ENCODE data around the gene GPM6B. TPM values are rescaled to one million over a fixed set of nuclear protein-coding genes. Genes with fewer than 3 reads are reported as not detected.

Gene GPM6B
- total and polyA plus RNA-seq, 7 experiments from 2014 or later: 0.18 to 0.27 TPM; not detected in 5

DNA sequence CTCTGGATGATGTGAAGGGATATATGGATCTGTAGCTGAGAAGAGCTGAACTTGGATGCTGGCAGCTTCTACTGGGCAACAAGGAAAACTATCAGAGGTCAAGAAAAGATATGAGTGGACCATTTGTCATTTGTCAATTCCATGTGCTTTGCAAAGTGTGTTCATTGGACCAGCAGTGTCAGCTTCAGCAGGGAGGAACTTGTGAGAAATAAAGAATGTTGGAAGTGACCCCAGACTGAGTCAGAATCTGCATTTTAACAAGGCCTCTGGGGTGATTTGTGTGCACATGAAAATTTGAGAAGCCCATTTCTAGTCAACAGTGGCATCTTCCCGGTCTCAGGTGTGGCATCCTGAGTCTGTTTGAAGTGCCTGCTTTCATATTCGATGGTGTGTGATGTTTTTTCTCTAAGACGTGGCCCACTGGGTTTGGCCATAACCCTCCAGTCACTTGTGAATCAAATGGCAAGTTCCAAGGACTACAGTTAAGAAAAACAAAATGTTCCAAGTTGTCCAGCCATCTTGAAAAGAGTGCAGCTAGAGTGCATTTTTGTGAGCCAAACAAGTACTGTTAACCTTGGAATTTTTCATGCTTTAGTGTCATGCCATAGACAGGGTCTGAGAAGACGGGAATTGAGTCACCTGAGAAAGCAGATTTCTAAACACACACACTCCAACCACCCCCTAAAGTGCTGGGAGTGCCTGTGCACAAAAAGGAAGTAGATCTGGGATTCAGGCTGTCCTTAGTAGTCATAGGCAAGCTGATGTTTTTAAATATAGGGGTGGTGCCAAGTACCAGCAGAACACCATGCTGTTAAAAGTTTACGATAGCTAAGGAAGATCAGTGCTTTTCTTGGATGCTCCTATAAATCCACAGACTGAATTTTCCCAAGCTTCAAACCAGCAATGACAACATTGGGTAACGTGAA lies 26.4 kb downstream of the GPM6B start:
- H3K4me3 ChIP-seq (ENCODE audit: low read length): no peak overlapping the region
- H3K36me3 ChIP-seq (ENCODE audit: control insufficient read depth in 2 of 3, insufficient read depth in 3 of 3, low read length in 3 of 3): no peaks in the 10 kb centered on the region
- no peak overlapping the region for H3K4me3 Mint-ChIP-seq
- H3K4me1 ChIP-seq (ENCODE audit: control insufficient read depth in 2 of 2, insufficient read depth in 2 of 2, low read length in 2 of 2): no peaks in the 10 kb centered on the region
- H3K27ac ChIP-seq (ENCODE audit: low read depth, low read length): no peak overlapping the region
- H3K4me1 Mint-ChIP-seq: no peaks in the 10 kb centered on the region
- ATAC-seq (no peak), DNase-seq (no peak)
- H3K27ac Mint-ChIP-seq: no peak overlapping the region
- POLR2A ChIA-PET: no interaction called here
- CTCF ChIA-PET: no interaction called here
- H3K27me3 ChIP-seq (ENCODE audit: control insufficient read depth in 2 of 2, insufficient read depth in 2 of 2, low read length in 2 of 2): no peaks in the 10 kb centered on the region
- no peaks in the 10 kb centered on the region for H3K9me3 ChIP-seq (ENCODE audit: control insufficient read depth in 2 of 3, low read length in 3 of 3)
- intact Hi-C loops (cut with micrococcal nuclease): no loop called here
- H3K36me3 Mint-ChIP-seq: no peaks in the 10 kb centered on the region
- no peaks in the 10 kb centered on the region for H3K27me3 Mint-ChIP-seq
- peaks cover 0 to 2% (median 0%) of the 10 kb centered on the region in 11 donors for H3K9me3 Mint-ChIP-seq

DNA sequence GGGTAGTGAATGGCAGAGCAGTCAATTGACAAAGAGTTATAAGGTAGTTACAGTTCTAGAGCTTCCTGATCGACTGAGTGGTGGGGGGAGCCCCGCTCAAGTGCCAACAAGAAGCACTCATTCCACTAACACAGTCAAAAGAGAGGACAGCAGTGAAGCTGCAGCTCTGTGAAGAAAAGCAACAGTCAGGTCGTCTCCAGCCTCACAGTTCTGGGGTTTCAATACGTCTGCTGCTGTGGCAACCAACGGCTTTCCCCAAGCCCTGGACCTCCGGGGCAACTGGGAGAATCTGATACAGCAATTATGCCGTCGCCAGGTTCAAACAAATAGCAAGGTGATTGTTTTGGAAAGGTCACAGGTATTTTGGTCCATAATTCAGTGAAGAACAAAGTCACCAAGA lies 30.8 kb downstream of the GPM6B start:
- ChIA-PET POLR2A (no interaction called here), CTCF (no interaction called here)
- Mint-ChIP-seq H3K27ac (no peak overlapping the region), H3K4me1 (no peaks in the 10 kb centered on the region), H3K9me3 (peaks cover 0 to 2% (median 0%) of the 10 kb centered on the region in 11 donors), H3K4me3 (no peak overlapping the region), H3K27me3 (no peaks in the 10 kb centered on the region), H3K36me3 (no peaks in the 10 kb centered on the region)
- Histone ChIP-seq H3K27me3 (ENCODE audit: control insufficient read depth in 2 of 2, insufficient read depth in 2 of 2, low read length in 2 of 2) (no peaks in the 10 kb centered on the region), H3K27ac (ENCODE audit: low read depth, low read length) (no peak overlapping the region), H3K4me1 (ENCODE audit: control insufficient read depth in 2 of 2, insufficient read depth in 2 of 2, low read length in 2 of 2) (no peaks in the 10 kb centered on the region), H3K4me3 (ENCODE audit: low read length) (no peak overlapping the region), H3K36me3 (ENCODE audit: control insufficient read depth in 2 of 3, insufficient read depth in 3 of 3, low read length in 3 of 3) (no peaks in the 10 kb centered on the region), H3K9me3 (ENCODE audit: control insufficient read depth in 2 of 3, low read length in 3 of 3) (no peaks in the 10 kb centered on the region)
- DNase-seq (no peak), ATAC-seq (no peak)
- intact Hi-C loops (cut with micrococcal nuclease): no loop called here

DNA sequence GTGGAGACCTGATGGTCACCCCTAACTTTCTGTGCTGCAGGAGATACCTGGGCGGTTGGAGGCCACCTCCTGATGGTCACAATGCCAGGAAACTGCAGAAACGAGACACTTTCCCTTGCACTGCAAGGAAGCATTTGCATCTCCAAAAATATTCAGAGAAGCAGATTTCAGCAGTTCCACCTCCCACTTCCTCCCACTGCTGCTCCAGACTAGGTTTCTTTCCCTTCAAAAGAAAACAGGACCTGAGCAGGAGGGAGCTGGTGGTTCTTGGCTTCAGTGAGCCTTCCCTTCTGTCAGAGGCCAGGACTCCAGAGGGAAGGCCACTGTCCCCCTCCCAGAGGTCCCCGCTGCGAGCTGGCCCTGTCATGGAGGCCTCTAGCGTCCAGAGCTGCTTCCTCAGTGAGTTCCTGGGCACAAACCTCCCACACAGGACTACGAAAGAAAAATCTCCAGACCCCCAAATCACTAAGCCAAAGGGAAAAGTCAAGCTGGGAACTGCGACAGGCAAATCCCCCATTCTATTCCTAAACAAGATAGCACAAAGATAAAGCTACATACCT lies 35.9 kb downstream of the GPM6B start:
- peaks cover 0 to under 1% (median 0%) of the 10 kb centered on the region in 5 donors for H3K36me3 Mint-ChIP-seq
- CTCF ChIA-PET: no interaction called here

DNA sequence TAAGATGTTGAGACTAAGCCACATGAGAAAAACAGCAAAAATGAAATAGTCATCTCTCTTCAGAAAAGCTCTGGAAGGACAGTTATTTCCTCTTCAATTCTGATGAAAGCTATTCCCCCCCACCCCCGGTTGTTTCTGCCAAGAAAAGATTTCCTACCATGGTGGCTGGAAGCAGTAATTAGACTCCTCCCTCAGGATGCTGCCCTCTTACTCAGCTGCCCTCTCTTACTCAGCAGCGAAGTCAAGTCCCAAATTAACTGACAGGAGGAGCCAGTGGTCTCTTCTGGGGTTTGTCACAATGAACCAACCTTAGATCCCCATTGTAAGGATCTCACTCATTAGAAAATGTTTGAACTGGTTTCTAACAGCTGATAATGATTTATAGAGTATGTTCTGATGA lies 38.0 kb downstream of the GPM6B start:
- no peaks in the 10 kb centered on the region for H3K9me3 ChIP-seq (ENCODE audit: control insufficient read depth in 2 of 3, low read length in 3 of 3)
- POLR2A ChIA-PET: no interaction called here

More for the DNA sequence above, 35.9 kb downstream of the GPM6B start:
- Histone ChIP-seq H3K27me3 (ENCODE audit: control insufficient read depth in 2 of 2, insufficient read depth in 2 of 2, low read length in 2 of 2) (no peaks in the 10 kb centered on the region), H3K4me1 (ENCODE audit: control insufficient read depth in 2 of 2, insufficient read depth in 2 of 2, low read length in 2 of 2) (no peaks in the 10 kb centered on the region), H3K27ac (ENCODE audit: low read depth, low read length) (no peak overlapping the region), H3K36me3 (ENCODE audit: control insufficient read depth in 2 of 3, insufficient read depth in 3 of 3, low read length in 3 of 3) (peaks cover 0 to under 1% (median 0%) of the 10 kb centered on the region in 3 experiments), H3K4me3 (ENCODE audit: low read length) (no peak overlapping the region), H3K9me3 (ENCODE audit: control insufficient read depth in 2 of 3, low read length in 3 of 3) (no peaks in the 10 kb centered on the region)
- Mint-ChIP-seq H3K9me3 (peaks cover 0 to 2% (median 0%) of the 10 kb centered on the region in 11 donors), H3K4me3 (no peak overlapping the region), H3K27ac (peak overlapping the region in 1 of 9 donors; percentile 78), H3K27me3 (no peaks in the 10 kb centered on the region), H3K4me1 (peaks cover 0 to 4% (median 0%) of the 10 kb centered on the region in 7 donors)
- intact Hi-C loops (cut with micrococcal nuclease): no loop called here
- no peak for ATAC-seq
- DNase-seq: no peak
- POLR2A ChIA-PET: no interaction called here

DNA sequence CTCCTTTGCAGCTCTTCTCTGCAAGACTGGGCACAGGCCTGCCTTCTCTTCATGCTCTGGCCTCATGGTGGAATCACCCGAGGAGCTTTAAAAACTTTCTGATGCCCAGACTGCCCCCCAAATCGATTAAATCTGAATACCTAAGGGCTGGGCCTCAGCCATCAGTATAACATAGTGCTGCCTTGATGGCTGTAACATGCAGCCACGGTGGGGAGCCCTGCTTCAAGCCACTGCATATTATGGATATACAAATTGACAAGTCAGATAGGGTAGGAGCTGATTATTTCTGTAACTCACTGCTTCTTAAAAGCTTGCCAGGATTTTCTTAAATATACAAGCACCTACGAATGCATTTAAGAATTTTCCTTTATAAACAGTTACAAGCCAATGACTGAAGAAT lies 40.5 kb downstream of the GPM6B start:
- peaks cover 0 to 16% (median 3%) of the 10 kb centered on the region in 5 donors for H3K36me3 Mint-ChIP-seq
- peaks cover 0 to 4% (median 0%) of the 10 kb centered on the region in 7 donors for H3K4me1 Mint-ChIP-seq
- Histone ChIP-seq H3K4me3 (ENCODE audit: low read length) (no peak overlapping the region), H3K27ac (ENCODE audit: low read depth, low read length) (no peak overlapping the region), H3K9me3 (ENCODE audit: control insufficient read depth in 2 of 3, low read length in 3 of 3) (no peaks in the 10 kb centered on the region), H3K36me3 (ENCODE audit: control insufficient read depth in 2 of 3, insufficient read depth in 3 of 3, low read length in 3 of 3) (peaks cover 0 to 12% (median 6%) of the 10 kb centered on the region in 3 experiments), H3K27me3 (ENCODE audit: control insufficient read depth in 2 of 2, insufficient read depth in 2 of 2, low read length in 2 of 2) (no peaks in the 10 kb centered on the region), H3K4me1 (ENCODE audit: control insufficient read depth in 2 of 2, insufficient read depth in 2 of 2, low read length in 2 of 2) (no peaks in the 10 kb centered on the region)
- peak overlapping the region in 1 of 9 donors; percentile 24 for H3K27ac Mint-ChIP-seq
- ATAC-seq (no peak), DNase-seq (no peak)
- CTCF ChIA-PET: no interaction called here
- no peaks in the 10 kb centered on the region for H3K27me3 Mint-ChIP-seq
- H3K9me3 Mint-ChIP-seq: no peaks in the 10 kb centered on the region
- H3K4me3 Mint-ChIP-seq: no peak overlapping the region
- POLR2A ChIA-PET: no interaction called here
- intact Hi-C loops (cut with micrococcal nuclease): no loop called here

More for the DNA sequence above, 38.0 kb downstream of the GPM6B start:
- CTCF ChIA-PET: no interaction called here
- Histone ChIP-seq H3K27me3 (ENCODE audit: control insufficient read depth in 2 of 2, insufficient read depth in 2 of 2, low read length in 2 of 2) (no peaks in the 10 kb centered on the region), H3K4me1 (ENCODE audit: control insufficient read depth in 2 of 2, insufficient read depth in 2 of 2, low read length in 2 of 2) (no peaks in the 10 kb centered on the region), H3K4me3 (ENCODE audit: low read length) (no peak overlapping the region), H3K36me3 (ENCODE audit: control insufficient read depth in 2 of 3, insufficient read depth in 3 of 3, low read length in 3 of 3) (peaks cover 0 to 12% (median 6%) of the 10 kb centered on the region in 3 experiments), H3K27ac (ENCODE audit: low read depth, low read length) (peak overlapping the region; percentile 29)
- peaks cover 0 to 10% (median 3%) of the 10 kb centered on the region in 5 donors for H3K36me3 Mint-ChIP-seq
- H3K4me3 Mint-ChIP-seq: no peak overlapping the region
- no peaks in the 10 kb centered on the region for H3K27me3 Mint-ChIP-seq
- peak overlapping the region in 5 of 9 donors; percentile 15 to 66 (median 39) for H3K27ac Mint-ChIP-seq
- H3K4me1 Mint-ChIP-seq: peaks cover 0 to 4% (median 0%) of the 10 kb centered on the region in 7 donors
- intact Hi-C loops (cut with micrococcal nuclease): no loop called here
- no peak for ATAC-seq
- DNase-seq: no peak
- peaks cover 0 to 2% (median 0%) of the 10 kb centered on the region in 11 donors for H3K9me3 Mint-ChIP-seq

DNA sequence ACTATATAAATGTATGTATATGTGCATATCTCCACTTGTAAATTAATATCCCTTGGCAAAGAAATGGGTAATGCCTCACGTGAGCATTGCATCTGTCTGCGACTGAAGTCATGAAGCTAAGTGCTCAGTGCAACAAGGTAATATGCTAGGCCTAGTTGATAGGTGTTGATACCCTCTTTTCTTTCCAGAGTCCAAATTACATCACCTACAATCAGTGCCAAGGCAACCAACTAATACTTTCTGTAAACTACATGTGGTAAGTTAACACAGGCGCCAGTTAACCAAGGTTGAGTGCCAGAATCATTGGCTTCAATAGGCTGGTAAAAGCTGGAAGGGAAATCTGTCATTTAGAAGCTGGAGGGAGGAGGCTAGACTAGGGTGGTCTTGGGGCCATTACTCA lies 41.1 kb downstream of the GPM6B start:
- Mint-ChIP-seq H3K9me3 (no peaks in the 10 kb centered on the region), H3K36me3 (peaks cover 0 to 16% (median 3%) of the 10 kb centered on the region in 5 donors), H3K27ac (no peak overlapping the region), H3K4me3 (no peak overlapping the region), H3K4me1 (peaks cover 0 to 4% (median 0%) of the 10 kb centered on the region in 7 donors), H3K27me3 (no peaks in the 10 kb centered on the region)
- H3K27me3 ChIP-seq (ENCODE audit: control insufficient read depth in 2 of 2, insufficient read depth in 2 of 2, low read length in 2 of 2): no peaks in the 10 kb centered on the region
- CTCF ChIA-PET: no interaction called here
- peaks cover under 1 to 12% (median 6%) of the 10 kb centered on the region in 3 experiments for H3K36me3 ChIP-seq (ENCODE audit: control insufficient read depth in 2 of 3, insufficient read depth in 3 of 3, low read length in 3 of 3)
- H3K27ac ChIP-seq (ENCODE audit: low read depth, low read length): no peak overlapping the region
- POLR2A ChIA-PET: no interaction called here
- no peaks in the 10 kb centered on the region for H3K4me1 ChIP-seq (ENCODE audit: control insufficient read depth in 2 of 2, insufficient read depth in 2 of 2, low read length in 2 of 2)
- no peak for ATAC-seq
- H3K4me3 ChIP-seq (ENCODE audit: low read length): no peak overlapping the region
- no peaks in the 10 kb centered on the region for H3K9me3 ChIP-seq (ENCODE audit: control insufficient read depth in 2 of 3, low read length in 3 of 3)
- no peak for DNase-seq
- intact Hi-C loops (cut with micrococcal nuclease): no loop called here

All from naive thymus-derived CD4-positive, alpha-beta T cell (primary cell).